Measurements from ENCODE around the gene ARPC2.

DNA sequence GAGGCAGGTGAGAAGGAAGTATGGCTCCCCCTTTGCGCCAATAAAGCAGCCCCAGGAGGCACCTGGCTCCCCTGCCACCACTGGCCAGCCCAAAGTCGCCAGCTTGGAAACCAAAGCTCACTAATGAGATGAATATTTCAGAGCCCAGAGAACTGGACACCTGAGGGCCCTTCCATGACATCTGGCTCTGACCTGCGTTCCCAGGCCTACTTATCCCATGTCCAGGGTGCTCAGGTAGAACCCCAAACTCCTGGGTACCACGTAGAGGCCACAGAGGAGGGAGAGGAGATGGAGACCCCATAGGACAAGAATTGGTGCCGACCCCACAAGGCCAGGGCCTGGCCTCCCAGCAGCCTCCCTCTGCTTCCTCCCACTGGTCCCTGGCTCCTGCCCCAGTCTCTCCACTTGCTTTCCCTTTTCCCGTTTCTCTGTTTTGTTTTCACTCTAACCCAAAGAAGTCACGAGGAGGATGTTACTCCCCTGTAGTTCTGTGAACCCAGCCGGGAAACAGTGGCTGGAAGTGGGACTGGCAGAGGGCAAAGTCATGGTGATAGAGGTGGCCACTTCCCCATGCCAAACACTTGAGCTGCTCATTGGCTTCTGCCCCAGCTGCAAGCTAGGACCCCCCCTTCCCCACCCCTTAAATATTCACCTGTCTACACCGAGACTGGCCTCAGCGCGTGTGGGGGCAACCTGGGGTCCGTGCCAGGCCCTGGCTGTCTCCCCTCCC, 74.5 kb downstream of the ARPC2 start:
- TF ChIP-seq, protein P1, sequence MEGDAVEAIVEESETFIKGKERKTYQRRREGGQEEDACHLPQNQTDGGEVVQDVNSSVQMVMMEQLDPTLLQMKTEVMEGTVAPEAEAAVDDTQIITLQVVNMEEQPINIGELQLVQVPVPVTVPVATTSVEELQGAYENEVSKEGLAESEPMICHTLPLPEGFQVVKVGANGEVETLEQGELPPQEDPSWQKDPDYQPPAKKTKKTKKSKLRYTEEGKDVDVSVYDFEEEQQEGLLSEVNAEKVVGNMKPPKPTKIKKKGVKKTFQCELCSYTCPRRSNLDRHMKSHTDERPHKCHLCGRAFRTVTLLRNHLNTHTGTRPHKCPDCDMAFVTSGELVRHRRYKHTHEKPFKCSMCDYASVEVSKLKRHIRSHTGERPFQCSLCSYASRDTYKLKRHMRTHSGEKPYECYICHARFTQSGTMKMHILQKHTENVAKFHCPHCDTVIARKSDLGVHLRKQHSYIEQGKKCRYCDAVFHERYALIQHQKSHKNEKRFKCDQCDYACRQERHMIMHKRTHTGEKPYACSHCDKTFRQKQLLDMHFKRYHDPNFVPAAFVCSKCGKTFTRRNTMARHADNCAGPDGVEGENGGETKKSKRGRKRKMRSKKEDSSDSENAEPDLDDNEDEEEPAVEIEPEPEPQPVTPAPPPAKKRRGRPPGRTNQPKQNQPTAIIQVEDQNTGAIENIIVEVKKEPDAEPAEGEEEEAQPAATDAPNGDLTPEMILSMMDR (conservative IDR thresholded peaks at IDR 0.05; ENCODE audit: low read length) = no peak
- TF ChIP-seq EZH2phosphoT487 (IDR thresholded peaks at IDR 0.05; ENCODE audit: borderline replicate concordance) = no peak
